Activated CD4-positive, alpha-beta T cell treated with anti-CD3 and anti-CD28 coated beads, Interleukin-10, Interleukin-2, amounts not matched to agents 100 ng/mL and 50 ng/mL, durations not matched to agents 16 hours and 8 hours (primary cell): Measurements from ENCODE around the gene IL6R.
"Not testable (repeated sequence)": the region's sequence is repeated elsewhere in the genome, so short reads cannot be mapped to it uniquely, and the experiment has no call there.

Experiments
- DNase-seq: peaks from one replicate; pipeline ENCODE4 v3.0.0-alpha.2; 2020

Gene IL6R

DNA sequence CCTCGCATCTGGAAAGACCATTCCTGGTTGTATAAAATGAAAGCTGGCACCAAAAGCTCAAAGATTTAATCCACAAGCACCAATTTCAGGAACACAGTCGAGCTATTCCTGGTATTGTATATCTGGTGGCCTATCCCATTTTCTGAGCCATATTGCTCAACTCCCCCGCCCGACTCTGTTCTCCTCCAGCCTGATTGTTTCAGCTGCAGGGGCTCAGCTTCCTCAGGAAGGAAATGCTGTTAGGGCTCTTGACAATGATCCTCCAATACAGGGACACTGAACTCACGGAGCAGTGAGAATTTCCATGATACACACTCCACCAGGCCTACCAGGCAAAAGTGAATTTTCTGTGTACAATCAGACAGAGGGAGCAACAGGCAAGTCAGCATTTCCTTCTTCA, 80.0 kb downstream of the IL6R start:
- no peak for DNase-seq

DNA sequence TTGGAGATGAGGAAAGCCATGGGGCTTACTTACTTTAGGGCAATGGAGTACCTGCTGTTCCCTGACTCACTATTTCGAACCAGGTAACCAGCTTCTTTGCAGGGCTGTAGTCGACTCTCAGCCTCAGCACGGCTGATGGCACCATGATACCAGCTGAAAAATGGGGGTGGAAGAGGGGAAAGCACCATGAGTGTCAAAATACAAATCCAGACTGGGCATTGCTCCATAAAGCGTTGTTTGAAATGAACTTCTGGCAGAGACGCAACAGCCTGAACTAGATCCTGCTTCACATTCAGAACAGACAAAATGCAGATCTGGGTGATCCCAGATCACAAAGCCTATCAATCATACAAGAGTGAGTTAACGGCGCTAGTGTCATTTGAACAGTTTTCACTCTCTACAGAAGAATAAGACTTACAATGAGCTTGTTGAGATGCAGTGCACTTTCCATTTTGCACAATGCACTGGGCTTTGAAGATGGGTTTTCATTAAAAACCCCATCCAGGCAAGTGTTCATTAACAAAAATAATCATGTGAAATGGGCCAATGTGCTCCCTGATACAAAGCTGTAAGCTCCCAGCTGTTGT, 80.9 kb downstream of the IL6R start:
- no peak for DNase-seq

DNA sequence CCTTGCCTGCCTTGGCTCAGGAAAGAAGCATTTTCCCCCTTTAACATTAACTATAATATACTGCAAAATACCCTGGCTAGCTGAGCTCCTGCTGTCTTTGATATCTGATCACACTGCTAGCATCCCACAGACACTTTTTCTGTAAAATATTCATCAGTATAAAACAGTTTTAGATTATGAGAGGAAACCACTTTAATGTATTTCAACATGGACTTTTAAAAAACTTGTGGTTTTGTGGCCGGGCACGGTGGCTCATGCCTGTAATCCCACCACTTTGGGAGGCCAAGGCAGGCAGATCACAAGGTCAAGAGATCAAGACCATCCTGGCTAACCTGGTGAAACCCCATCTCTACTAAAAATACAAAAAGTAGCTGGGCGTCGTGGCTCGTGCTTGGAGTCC, 81.6 kb downstream of the IL6R start:
- DNase-seq = not testable (repeated sequence)

DNA sequence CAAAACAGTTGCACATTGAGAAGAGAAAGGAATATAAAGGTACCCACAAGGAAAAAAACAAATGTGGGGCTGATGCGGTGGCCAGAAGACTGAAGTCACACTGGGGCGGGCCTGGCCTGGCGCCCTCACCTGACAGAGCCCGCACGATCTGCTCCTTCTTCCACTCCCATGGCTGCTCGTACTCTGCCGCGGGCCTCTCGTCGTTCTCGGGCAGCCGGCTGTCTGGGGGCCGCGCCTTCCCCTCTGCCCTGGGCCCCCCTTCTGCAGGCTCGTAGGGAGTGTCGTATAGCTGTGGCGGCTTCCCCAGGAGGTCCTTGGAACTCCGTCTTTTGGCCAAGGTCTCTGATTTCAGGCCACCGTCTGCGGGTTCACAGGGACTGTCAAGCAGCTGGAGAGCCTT, 83.8 kb downstream of the IL6R start:
- DNase-seq = no peak

DNA sequence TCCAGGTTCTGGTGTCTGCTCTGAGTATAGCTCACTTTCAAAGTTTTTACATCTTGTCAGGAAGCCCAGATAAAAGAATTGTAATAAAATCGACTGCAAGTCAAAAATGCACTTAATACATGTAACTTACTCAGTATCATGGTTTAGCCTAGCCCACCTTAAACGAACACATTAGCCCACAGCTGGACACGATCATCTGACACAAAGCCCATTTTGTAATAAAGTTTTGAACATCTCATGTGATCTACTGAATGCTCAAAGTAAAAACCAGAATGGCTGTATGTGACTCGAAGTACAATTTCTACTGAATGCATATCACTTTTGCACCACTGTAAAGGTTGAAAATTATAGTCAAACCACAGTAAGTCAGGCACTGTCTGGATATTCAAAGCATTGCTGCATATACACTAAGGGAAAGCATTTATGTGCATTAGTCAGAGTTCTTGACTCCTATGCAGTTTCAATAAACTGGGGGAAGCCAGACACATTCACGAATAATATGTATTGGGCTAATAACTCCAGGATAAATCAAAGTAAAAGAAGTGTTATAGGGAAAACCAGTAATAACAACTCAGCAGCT, 84.6 kb downstream of the IL6R start:
- DNase-seq = no peak

DNA sequence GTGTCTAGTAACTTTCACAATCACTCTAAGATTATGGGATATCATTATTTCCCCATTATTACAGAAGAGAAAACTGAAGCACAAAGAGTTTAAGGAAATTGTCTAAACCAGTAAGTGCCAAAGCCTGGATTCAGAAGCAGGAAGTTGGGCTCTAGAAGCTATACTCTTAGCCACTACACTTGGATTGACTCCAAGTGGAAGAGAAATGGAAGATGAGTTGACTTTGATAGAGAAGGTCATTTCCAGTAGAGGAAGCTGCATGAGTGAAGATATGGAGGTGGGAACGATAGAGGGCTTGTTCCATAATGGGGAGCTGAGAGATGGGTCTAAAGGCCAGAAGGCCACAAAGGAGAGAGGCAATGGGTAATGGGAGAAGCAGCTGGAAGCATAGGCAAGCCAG, 85.2 kb downstream of the IL6R start:
- DNase-seq = no peak

DNA sequence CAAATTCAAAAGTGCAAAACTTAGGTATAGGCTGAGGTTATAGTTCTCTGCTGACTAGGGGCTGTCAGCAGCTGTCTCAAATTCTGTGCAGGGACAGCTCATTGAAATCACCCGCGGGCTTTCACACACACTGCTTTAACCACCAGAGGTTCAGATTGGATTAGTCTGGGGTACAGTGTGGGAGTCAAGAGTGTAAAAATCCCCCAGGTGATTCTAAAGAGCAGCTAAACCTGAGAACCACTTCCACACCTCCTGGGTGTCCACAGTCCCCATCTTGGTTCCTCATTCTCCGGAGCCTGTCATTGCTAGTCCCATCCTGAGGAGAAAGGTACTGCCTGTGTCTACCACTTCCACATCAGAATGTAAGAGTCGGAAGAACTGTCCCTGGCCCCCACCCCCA, 87.0 kb downstream of the IL6R start:
- no peak for DNase-seq

DNA sequence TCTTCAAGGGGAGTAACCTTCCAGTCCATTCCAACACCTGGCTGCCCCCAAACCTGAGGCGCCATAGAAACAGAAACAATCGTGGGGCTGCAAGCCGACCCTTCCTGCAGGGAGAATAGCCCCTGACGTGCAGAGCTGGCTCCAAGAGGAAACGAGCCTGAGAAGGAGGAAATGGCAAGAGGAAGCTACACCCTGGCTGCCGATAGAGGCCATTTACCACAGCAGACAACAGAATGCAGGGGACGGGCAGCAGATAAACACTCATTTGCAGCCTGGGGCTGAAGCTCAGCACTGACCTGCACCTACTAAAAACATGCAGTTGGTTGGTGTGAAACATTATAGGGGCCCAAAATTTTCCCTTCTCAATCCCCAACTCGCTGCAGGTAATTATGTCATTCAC, 88.1 kb downstream of the IL6R start:
- DNase-seq = peak; percentile 14

DNA sequence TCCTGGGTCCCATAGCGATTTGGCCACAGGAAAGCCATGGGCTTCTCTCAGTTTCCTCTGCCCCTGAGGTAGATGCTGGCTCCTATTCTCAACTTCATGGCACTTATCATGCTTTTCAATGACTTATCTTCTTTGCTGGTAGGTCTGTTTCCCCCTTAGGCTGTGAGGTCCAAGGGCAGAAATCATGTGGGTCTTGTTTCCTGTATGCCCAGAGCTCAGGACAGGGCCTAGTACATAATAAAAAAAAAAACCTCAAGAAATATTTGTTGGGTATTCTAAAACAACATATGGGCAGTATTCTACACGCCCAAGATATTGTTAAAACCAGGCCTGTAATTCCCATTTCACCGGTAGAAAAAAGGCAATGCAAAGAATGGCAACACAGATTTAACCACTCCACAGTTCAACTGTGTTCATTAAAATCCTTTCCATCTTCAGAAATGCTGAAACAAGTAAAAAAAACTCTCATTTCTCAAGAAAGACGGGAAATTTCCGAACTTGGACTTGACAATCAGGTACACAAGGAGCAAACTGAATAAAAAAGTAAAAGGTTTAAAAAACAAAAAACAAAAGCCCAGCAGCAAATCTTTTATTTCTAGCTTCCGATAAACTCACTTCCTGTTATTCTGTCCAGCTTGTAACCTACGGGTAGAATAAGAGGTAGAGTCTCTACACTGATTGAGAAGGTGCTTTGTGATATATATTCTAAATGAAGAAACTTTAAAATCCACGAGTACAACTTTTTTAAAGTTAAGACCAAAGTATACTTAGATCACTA, 90.5 kb downstream of the IL6R start:
- no peak for DNase-seq

DNA sequence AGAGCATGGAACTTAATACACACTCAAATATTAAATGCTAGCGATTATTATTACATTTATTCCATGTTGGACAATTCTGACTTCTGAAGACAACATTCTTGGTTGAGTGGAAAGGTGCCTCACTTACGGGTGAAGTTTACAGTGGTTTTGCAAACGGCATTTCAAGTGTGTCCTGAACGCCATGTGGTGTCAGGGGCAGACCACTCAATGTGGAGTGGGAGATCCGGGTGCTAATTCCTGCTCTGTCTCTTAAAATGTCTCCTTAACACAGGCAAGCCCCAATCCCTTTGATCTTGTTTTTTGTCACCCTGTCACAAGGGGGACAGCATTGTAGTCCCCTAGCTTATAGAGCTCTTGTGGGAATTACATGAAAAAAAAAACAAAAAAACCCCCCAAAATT, 91.2 kb downstream of the IL6R start:
- DNase-seq = no peak

DNA sequence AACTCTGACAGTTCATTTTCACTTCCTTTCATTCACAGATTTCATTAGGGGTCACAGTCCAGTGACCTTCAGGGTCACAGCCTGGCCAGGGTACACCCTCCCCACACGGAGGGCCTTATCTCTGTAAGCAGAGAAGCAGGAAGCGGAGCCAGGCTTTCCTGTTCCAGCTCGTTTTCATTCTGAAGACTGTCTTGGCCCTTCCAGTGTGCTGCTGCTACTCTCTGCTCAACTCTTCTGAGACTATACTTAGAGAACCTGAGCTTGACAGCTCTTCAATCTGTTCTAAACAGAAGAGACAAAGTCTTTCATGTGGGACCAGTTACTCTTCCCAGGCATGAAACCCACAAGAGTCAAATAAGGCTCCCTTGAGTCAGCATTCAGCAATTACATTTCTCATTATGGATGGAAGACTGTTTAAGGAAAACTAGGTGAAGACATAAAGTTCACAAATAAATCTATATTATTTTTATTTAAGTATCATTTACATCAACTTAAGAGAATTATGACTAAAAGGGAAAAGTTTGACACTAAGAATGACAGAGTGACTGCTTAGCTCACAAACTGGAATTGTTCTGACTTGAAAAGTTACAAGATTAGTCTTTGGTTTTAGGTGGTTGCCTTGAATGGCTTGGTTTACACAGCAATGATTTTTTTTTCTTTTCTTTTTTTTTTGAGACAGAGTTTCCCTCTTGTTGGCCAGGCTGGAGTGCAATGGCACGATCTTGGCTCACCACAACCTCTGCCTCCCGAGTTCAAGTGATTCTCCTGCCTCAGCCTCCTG, 92.1 kb downstream of the IL6R start:
- DNase-seq = peak; percentile 24

DNA sequence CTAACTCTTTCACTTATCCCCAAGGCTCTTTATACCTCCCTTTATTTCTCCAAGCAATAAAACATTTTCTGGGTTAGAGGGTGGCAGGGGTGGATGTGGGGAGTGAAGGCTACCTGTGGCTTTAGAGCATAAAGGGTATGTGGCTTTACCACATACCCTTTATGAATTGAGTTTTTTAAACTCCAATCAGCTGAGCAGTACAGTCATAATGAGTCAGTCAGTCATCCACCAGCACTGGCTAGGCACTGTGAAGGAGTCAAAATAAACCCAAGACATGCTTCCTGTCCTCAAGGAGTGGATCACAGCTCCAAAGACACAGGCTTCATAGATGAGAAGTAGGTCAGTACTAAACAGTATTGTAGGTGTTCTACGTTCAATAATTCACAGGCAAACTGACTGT, 94.3 kb downstream of the IL6R start:
- DNase-seq = peak; percentile 57

DNA sequence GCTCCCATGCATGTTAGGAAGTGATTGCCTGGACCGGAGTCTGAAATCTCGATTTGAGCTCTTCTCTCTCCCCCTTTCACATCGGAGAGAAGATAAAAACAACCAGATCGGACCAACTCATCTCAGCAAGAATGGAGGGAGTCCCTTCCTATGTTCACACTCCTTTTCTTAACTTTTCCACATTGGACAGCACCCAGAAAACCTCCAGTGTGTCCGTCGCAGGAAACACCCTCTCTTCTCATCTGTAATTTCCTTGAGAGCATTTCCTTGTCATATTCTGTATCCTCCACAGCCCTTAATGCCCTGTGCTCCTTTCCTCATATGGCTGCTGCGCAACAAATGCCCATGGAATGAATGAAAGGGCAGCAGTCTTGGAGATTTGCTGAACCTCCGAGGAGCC, 95.4 kb downstream of the IL6R start:
- DNase-seq = no peak

DNA sequence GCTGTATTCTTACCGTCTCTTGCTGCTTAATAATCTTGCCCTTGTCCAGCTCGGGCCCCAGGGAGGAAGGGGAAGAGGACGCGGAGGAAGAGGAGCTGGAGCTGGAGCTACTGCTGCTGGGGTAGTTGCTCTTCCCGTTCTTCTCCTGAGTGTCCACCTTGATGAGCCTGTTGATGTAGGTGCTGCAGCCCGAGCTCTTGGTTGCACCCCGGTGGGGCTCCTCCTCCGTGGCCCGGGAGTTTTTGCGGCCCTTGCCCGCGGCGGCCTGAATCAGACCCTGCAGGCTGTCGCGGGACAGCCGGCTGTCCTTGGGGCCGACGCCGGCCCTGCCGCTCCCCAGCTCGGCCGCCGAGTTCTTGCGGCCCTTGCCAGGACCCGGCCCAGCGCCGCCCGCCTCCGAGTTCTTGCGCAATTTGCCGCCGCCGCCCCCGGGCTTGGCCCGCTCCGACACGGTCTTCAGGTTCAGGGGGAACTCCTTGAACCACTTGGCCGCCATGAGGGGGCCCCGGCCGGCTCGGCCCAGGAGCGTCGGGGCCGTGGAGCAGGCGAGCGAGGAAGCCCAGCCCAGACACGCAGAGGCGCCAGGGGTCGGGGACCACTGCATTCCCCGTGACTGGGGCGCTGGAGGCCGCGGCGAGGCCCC, 96.4 kb downstream of the IL6R start:
- DNase-seq = no peak

DNA sequence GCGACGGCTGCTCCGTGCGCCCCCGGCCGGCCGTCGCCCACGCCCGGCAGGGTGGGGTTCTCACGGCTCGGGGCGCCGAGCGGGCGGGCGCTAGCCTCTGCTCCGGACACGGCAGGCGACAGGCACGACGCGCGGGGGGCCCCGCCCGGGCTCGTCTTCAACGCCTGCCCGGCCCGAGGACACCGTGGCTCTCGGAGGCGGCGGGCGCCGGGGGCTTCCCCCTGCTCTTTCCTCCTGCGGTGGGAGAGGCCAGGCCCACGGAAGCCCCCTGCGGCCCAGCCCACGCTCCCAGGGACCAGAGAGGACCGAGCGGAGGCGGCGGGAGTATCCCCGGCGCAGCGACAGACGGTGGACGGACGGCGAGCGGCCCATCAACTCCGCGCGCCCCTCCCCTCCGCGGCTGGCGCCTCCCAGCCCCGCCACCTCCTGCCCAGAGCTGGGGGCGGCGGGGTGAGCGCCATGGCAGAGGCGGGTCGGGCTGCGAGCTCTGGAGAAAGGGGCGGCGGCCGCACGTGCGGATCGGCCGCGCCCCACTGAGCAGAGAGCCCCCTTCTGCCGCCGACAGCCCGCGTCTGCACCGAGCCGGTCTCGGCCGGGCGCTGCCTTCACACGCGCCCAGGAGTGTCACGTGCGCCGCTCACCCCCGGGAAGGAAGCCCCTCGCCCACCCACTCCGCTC, 97.1 kb downstream of the IL6R start, which contains the start of the genes SHE and TDRD10:
Gene SHE, minus strand, starts transcription at position 347 of the 678 bp plus-strand sequence. CDS start 386 bp downstream, outside the sequence.
Gene TDRD10, plus strand, starts transcription at position 154 of the 678 bp plus-strand sequence. CDS start 4,685 bp downstream, outside the sequence.
- DNase-seq = no peak

DNA sequence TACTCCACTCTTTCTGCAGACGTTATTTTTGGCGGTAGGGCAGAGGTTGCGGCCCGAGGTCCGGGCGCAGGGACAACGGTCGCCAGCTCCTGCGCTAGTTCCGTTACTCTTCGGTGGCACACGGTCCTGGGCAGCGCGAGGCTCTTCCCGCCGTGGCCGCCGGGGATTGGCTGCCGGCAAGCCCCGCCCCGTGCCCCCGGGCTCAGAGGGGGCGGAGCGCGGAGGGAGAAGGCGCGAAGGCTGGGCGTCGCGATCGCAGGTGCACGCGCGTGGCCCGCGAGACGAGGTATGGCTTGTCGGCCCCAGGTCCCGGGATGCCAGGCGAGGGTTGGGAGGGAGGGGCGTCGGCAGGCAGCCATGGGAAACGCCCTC, 97.6 kb downstream of the IL6R start:
- DNase-seq = no peak

DNA sequence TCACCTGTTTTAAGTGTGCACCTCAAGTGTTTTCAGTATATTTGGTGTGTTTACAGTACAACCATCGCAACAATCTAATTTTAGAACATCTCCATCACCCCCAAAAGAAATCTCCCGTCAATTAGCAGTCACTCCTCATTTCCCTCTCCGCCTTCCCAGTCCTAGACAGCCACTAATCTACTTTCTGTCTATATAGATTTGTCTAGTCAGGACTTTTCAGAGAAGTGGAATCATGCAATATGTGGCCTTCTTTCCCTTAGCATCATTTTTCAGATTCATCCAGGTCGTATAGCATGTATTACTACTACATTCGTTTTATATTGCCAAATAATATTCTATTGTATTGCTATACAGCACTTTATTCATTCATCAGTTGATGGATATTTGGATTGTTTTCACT, 98.8 kb downstream of the IL6R start:
- DNase-seq = no peak

DNA sequence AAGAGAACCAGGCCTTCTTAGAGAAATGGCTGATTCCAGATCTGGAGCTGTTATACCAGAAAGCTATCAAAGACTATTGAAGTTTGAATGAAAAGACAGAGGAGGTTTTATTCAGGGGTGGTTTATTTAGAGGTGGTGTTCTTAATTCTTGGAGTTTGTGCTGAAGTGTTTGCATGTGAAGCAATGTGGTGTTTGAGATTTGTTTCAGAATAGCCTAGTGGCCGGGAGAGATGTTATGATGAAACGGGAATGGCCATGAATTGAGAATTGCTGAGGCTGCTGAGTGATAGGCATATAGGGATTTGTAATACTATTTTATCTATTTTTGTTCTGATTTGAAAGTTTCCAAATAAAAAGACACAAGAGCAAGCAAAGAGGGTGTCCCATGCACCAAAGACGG, 107.6 kb downstream of the IL6R start:
- DNase-seq = no peak

DNA sequence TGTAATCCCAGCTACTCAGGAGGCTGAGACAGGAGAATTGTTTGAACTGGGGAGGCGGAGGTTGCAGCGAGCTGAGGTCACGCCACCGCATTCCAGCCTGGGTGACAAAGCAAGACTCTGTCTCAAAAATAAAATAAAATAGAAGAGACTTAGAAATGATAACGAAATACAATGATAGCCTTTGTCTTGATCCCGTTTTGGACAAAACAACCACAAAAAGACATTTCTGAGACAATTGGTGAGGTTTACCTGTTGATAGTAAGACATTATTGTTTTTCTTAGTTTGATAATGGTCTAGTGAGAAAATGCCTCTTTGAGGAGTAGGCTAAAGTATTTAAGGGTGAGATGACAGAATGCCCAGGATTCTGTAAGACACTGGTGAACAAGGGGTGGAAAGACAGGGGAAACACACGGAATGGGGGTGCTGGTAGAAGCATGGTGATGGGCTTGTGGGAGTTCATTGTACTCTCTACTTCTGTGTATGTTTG, 109.0 kb downstream of the IL6R start:
- no peak for DNase-seq

DNA sequence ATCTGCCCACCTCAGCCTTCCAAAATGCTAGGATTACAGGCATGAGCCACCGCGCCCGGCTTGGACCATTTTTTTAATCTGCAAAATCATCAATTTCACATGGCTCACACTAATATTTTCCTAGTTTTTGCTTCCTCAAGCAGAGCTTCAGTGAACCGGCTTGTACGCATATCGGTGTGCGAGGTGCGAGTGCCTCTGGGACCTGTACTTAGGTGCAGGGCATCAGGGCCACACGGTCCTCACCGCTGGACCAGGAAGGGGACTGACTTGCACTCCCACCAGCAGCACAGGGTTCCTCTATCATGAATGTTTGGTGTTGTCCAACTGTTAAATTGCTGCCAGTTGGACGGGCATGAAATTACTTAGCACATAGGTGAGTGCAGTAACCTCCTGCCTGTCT, 112.5 kb downstream of the IL6R start:
- DNase-seq = no peak
